ENCODE results near the gene ANO7. TPM values are rescaled to one million over a fixed set of nuclear protein-coding genes. Genes with fewer than 3 reads are reported as not detected.
"Not testable (repeated sequence)": the region's sequence is repeated elsewhere in the genome, so short reads cannot be mapped to it uniquely, and the experiment has no call there.

Gene ANO7
- total RNA-seq, 1 experiment from 2014 or later, result 0.69 TPM

GRCh38 chr2:241190291-241190981 lies 2.0 kb downstream of the ANO7 start:
- no peak for DNase-seq (ENCODE audit: low read depth)

- no peak for DNase-seq (ENCODE audit: low read depth)
Observed at GRCh38 chr2:241191081-241191480, 2.6 kb downstream of the ANO7 start.

DNA sequence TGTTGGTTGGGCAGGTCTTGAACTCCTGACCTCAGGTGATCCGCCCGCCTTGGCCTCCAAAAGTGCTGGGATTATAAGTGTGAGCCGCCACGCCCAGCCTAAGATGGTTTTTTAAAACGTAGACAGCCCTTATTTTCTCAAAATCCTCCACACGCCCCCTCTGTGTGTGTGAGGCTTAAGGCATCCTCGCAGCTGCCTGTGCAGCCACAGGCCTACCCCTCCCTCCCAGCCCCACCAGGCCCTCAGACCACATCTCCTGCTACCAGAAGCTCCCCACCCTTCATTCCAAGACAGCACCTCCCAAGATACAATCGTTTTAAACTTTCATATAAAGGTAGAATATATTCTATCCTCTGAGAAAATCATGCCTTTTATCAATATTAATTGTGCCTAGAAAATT lies 4.8 kb downstream of the ANO7 start:
- no peak for DNase-seq (ENCODE audit: low read depth)

DNA sequence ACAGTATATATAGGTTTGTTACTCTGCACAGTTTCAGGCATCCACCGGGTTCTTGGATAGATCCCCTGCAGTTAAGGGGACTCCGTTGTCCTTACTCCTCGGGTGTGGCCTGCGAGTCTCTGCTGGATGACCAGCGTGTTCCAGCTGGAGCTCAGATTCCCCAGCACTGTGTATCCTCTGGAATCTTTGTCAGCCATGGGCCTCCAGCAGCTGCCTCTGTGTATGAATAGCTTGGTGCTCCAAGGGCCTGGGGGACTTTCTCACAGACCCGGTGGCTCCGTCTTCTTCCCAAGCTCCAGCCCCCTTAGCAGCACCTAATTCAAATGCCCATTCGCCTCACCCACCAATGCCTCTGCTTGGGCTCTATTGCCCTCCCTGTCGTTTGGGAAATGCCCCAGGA lies 6.3 kb downstream of the ANO7 start:
- DNase-seq (ENCODE audit: low read depth), result no peak

GRCh38 chr2:241195506-241196130 lies 7.1 kb downstream of the ANO7 start:
- DNase-seq (ENCODE audit: low read depth), result no peak

- DNase-seq (ENCODE audit: low read depth), result not testable (repeated sequence)
Observed at GRCh38 chr2:241197246-241197645, 8.8 kb downstream of the ANO7 start.

DNA sequence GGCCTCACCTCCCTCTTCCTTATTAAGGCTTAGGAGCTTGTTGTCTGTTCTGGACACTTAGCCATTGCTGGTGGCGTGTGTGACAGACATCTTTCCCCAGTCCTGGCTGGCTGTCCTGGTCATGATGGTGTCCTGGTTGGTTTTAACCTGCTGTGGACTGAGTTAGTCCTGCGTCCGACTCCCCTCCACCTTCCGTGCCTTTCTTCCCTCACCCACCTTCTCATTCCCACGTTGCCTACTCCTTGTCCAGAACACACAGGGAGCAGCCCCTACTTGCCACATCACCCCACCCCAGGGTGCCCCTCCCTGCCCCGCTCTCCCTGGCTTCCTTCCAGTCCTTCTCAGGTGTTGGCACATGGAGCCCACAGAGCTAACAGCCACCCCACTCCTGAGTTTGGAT lies 9.5 kb downstream of the ANO7 start:
- DNase-seq (ENCODE audit: low read depth), result no peak

DNA sequence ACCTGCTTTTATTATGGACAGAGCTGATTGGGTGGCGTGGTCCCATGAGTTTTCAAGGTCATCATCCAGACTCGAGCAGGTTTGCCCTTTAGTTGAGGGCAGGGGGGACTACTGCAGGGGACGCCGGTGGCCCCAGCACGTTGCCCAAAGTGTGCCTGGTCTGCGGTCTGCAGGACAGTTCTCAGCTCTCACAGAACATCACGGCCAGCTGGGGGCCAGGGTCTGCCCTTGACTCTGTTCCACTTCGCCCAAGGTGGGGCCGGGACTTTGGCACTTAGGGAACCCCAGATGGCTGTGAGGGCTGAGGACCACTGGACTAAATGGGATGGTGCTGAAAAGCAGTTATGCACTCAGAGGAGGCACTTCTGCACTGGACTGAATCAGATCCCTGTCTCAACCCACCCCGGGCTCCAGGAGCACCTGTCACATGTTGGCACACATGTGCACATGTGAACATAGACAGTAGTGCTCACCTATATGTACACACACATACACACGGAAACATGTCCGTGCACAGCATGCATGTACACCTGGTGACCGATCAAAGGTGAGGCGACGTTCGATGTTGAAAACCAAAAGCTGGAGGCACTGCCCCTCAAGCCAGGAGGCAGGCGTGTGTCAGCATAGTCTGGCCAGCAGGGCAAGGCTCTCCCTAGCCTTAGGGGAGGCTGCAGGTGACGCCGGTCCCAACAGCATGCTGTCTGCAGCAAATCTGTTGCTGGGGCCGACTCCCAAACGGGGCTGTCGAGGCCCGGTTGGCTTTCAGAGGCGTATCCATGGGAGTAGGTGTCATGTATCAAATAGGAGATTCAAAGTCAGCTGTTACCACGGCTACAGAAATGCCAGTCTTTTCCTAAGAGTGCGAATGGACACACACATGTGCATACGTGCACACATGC lies 10.2 kb downstream of the ANO7 start:
- no peak for DNase-seq (ENCODE audit: low read depth)

GRCh38 chr2:241199286-241199685 lies 10.8 kb downstream of the ANO7 start:
- DNase-seq (ENCODE audit: low read depth), result no peak

DNA sequence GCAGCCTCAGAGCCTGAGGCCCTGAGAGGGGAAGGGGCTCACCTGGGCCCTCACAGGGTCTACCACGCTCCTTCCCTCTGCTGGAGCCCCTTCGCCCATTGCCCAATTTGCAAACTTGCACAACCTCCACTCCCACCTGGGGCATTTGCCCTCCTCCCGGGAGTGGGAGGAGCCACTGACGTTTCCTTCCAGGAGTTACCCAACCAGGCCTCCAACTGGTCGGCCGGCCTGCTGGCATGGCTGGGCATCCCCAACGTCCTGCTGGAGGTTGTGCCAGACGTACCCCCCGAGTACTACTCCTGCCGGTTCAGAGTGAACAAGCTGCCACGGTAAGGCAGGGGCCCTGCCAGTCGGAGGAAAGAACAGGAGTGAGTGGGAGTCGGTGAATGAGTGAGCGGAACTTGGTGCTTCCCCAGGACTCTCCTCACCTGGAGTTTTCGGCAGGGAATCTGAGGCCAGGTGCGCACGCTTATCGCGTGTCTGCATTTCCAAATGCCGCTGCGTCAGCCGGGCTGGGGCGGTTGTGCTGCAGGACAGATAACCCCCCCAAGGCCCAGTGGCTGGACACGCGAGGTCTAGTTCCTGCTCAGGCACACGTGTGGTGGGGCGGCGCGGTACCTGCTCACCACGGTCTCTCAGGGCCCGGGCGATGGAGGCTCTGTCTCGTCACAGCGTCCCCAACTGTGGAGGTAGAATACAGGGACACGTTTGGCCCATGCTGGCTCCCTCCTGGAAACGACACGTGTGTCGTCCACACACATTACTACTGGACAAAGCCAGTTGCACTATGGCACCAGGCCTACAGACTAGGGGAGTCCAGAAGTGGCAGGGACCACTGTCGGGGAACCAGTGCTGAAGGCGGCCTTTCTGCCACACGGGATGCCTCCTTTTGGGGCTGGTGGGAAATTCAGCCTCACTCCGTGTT lies 11.7 kb downstream of the ANO7 start:
- DNase-seq (ENCODE audit: low read depth), result no peak

GRCh38 chr2:241200822-241201395 lies 12.4 kb downstream of the ANO7 start:
- DNase-seq (ENCODE audit: low read depth), result no peak

DNA sequence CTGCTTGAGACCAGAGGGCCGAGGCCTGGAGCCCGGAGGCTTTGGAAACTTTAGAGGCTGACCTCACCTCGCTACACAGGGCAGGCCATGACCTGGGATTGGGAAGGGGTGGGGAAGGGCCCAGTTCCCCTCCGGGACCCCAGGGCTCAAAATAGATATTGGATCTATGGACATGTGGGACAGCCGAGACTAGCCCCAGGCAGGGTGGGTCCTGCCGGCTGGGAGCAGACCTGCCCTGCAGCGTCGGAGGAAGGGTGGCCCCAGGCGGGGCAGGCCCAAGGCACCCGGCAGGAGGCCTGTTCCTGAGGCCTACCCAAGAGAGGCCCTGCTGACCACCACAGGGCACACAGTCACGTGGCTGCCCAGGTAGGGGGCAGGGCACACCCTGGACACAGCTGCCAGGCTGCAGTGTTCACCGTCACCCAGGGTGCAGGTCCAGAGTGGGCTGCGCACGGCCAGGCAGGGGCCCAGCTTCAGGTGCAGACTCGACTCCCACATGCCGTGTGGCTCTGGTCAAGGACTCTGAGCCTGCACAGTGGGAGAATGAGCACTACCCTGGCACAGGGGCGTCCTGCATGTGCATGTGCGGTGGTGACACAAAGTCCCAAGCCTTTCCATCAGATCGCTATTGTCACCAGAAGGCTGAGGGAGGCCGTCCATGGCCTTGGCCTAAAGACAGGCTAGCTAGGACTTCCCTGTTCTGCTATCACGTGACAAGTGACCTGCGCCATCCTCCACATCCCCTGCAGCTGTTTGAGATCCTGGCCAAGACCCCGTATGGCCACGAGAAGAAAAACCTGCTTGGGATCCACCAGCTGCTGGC lies 13.2 kb downstream of the ANO7 start:
- DNase-seq (ENCODE audit: low read depth), result no peak

GRCh38 chr2:241202268-241202585 lies 13.8 kb downstream of the ANO7 start:
- no peak for DNase-seq (ENCODE audit: low read depth)

DNA sequence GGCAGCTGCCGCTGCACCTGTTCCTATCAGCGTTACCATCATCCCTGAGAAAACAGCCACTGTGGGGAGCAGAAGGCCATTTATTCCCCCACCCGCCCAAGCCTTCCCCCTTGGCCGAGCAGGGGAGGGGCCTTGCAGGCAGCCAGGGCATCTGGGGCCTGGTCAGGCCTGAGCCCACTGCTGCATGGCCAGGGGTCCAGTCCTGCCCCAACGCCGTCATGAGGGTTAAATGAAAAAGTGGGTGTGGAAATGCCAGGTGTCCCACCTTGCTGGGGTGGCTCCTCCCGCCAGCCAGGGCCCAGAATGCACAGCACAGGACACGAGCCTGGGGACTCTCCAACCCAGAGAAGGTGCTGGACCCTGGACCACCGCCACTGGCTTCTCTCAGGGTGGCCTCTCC lies 14.2 kb downstream of the ANO7 start:
- DNase-seq (ENCODE audit: low read depth), result no peak

DNA sequence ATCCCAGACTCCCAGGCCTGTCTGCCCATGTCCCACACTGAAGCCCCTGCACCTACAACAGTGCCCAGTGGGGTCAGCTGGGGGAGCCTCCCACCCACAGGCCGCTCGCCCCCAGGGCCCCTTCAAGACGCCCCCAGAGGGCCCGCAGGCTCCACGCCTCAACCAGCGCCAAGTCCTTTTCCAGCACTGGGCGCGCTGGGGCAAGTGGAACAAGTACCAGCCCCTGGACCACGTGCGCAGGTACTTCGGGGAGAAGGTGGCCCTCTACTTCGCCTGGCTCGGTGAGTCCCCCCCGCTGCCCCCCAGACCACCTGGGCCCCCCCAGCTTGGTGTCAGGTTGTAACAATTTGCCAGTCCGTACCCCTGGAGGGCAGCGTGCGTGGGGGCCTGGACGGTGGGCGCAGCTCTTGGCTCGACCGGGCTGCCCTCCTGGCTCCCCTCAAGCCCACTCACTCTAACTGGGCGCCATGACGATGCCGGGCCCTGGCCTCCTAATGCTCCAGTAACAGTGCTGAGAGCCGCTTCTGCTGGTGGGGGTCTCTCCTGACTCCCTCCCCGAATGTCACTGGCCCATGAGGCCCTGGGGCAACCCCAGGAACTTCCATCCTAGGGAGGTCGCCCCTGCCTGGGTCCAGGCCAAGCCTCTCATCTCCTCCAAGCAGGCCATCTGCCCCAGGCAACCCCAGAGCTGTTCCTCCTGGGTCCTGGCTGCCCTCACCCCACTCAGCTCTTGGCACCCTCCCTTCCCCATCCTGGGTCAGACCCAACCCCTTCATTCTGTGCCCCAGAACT lies 14.9 kb downstream of the ANO7 start:
- no peak for DNase-seq (ENCODE audit: low read depth)

DNA sequence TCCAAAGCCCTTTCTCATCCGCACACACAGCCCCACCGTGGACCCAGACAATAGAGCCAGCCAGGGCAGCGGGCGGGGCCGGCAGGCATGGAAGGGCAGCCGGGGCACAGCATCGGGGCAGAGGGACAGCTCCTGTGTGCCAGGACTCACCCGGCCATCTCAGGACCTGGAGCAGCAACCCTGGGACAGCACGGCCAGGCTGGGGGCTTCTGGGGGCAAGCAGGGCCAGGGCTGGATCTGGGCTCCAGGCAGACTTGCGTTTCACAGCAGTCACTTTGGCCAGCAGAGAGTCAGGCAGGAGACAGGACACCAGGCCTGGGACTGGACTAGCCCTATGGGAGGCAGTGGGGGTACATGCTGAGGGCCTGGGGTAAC lies 15.5 kb downstream of the ANO7 start:
- no peak for DNase-seq (ENCODE audit: low read depth)

- DNase-seq (ENCODE audit: low read depth), result no peak
Observed at GRCh38 chr2:241204490-241204889, 16.0 kb downstream of the ANO7 start.

DNA sequence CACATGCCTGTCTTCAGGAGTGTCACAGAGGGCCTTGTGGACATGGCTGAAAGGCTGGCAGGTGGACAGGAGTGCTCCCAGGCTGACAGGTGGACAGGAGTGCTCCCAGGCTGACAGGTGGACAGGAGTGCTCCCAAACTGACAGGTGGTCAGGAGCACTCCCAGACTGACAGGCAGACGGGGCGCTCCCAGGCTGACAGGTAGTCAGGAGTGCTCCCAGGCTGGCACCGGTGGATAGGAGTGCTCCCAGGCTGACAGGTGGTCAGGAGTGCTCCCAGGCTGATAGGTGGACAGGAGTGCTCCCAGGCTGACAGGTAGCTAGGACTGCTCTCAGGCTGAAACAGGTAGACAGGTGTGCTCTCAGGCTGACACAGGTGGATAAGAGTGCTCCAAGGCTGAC lies 16.6 kb downstream of the ANO7 start:
- DNase-seq (ENCODE audit: low read depth), result no peak

DNA sequence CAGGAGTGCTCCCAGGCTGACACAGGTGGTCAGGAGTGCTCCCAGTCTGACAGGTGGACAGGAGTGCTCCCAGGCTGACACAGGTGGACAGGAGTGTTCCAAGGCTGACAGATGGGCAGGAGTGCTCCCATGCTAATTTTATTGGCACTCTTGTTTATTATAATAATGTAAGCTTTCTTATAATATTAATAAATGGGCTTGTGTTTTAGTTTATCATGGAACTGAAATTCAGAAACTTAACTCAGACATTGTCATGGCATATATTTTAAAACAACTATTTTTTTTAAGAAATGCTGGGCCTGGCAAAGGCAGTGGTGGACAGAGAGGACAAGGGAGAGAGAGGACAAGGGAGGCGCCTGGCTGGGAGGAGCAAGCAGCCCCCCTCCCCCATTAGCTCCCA lies 18.7 kb downstream of the ANO7 start:
- no peak for DNase-seq (ENCODE audit: low read depth)

DNA sequence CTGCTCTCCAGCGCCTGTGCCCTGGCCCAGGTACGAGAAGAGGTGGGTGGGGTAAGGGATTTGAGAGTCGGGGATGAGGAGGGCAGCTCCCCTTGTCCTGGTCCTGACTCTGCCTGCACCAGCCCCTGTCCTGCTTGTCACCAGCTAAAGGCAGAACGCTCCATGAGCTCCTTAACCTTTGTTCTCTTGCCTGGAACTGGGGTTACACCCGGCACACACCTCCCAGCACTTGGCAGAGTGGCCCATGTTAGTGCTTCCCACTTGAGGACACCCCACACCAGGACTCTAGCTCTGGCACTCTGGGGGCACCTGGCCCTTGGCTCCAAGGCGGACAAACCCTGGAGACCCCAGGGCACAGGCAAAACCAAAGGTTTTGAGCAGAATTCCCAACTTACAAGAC lies 19.2 kb downstream of the ANO7 start:
- DNase-seq (ENCODE audit: low read depth), result no peak

Data from Daoy (cell line).